ENCODE data around the gene DNAAF1.

Gene DNAAF1

GRCh38 chr16:84194470-84195200 is 49.5 kb downstream of the DNAAF1 start (continued):
- TF ChIP-seq KLF8 (tag by site-specific recombination; IDR thresholded peaks at IDR 0.05) (no peak), PRDM10 (tag by site-specific recombination; IDR thresholded peaks at IDR 0.05) (no peak), ZNF114 (tag by site-specific recombination; IDR thresholded peaks at IDR 0.05) (no peak)

DNA sequence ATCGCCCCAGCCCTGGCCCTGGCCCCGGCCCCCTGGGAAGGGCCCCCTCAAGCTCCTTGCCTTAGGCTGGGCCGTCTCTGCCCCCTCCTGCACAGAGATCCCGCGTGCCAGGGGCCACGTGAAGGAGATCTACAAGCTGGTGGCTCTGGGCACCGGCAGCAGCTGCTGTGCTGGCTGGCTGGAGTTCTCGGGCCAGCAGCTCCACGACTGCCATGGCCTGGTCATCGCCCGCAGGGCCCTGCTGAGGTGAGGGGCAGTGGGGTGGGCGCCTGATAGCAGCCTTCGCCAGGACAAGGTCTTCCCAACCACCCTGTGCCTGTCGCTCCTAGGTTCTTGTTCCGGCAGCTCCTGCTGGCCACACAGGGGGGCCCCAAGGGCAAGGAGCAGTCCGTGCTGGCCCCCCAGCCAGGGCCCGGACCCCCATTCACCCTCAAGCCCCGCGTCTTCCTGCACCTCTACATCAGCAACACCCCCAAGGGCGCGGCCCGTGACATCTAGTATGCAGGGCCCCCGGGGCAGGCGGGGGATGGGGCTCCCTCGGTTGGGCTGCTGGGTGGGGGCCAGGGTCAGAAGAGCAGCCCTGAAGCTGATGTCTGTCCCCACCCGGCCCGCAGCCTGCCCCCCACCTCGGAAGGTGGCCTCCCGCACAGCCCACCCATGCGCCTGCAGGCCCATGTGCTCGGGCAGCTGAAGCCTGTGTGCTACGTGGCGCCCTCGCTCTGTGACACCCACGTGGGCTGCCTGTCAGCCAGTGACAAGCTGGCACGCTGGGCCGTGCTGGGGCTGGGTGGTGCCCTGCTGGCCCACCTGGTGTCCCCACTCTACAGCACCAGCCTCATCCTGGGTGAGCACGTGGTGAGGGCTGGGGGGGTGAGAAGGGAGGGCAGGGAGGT is 50.3 kb downstream of the DNAAF1 start:
- Histone ChIP-seq H3K36me3 (ENCODE audit: control insufficient read depth in 2 of 2, insufficient read depth in 1 of 2, low read length in 2 of 2) (no peaks in the 10 kb centered on the region), H3K4me1 (ENCODE audit: control insufficient read depth, insufficient read depth, low read length) (no peaks in the 10 kb centered on the region), H3K27ac (ENCODE audit: extremely low read depth, low read depth, low read length) (no peak overlapping the region), H3K4me3 (ENCODE audit: low read depth, low read length) (no peak overlapping the region), H3K9me3 (ENCODE audit: control insufficient read depth, insufficient read depth, low read depth, low read length) (no peaks in the 10 kb centered on the region)
- ChIA-PET POLR2A (no interaction called here), CTCF (interaction anchor here (0.9 to 1.5 kb wide), 2 partner anchors 9 to 288 kb away, joined by 4 read pairs; partner anchors contain the start of gene TAF1C)
- TF ChIP-seq ZNF596 (tag by site-specific recombination; IDR thresholded peaks at IDR 0.05) (no peak), ZNF391 (tag by site-specific recombination; IDR thresholded peaks at IDR 0.05; ENCODE audit: borderline replicate concordance, low read depth) (no peak), HOXC10 (CRISPR knock-in tag; IDR thresholded peaks at IDR 0.05) (no peak), ZNF701 (tag by site-specific recombination; IDR thresholded peaks at IDR 0.05) (no peak), ZNF664 (tag by site-specific recombination; IDR thresholded peaks at IDR 0.05) (no peak), TCF7L2 (IDR thresholded peaks at IDR 0.05; ENCODE audit: borderline replicate concordance, low read depth, low read length) (no peak), ZNF174 (tag by site-specific recombination; IDR thresholded peaks at IDR 0.05) (no peak), GFI1B (tag by site-specific recombination; IDR thresholded peaks at IDR 0.05) (no peak), ZNF792 (tag by site-specific recombination; IDR thresholded peaks at IDR 0.05) (no peak), MZF1 (tag by site-specific recombination; IDR thresholded peaks at IDR 0.05; ENCODE audit: borderline replicate concordance) (no peak), EGR2 (tag by site-specific recombination; IDR thresholded peaks at IDR 0.05; ENCODE audit: low read depth) (no peak), HOXD13 (CRISPR knock-in tag; IDR thresholded peaks at IDR 0.05; ENCODE audit: borderline replicate concordance) (no peak), ZNF341 (tag by site-specific recombination; IDR thresholded peaks at IDR 0.05; ENCODE audit: low read depth) (no peak)

DNA sequence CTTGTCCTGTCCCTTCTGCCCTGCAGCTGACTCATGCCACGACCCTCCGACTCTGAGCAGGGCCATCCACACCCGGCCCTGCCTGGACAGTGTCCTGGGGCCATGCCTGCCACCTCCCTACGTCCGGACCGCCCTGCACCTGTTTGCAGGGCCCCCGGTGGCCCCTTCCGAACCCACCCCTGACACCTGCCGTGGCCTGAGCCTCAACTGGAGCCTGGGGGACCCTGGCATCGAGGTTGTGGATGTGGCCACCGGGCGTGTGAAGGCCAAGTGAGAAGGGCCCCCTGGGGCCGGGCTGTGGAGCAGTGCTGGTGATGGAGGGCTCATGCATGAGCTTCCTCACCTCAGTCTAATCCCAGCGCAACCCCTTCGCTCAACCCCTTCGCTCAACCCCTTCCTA is 51.0 kb downstream of the DNAAF1 start:
- H3K4me3 ChIP-seq (ENCODE audit: low read depth, low read length), result no peak overlapping the region
- ChIA-PET CTCF (interaction anchor here (0.9 to 1.5 kb wide), 2 partner anchors 9 to 287 kb away, joined by 4 read pairs; partner anchors contain the start of gene TAF1C), POLR2A (no interaction called here)
- H3K36me3 ChIP-seq (ENCODE audit: control insufficient read depth in 2 of 2, insufficient read depth in 1 of 2, low read length in 2 of 2), result no peaks in the 10 kb centered on the region
- no peak overlapping the region for H3K27ac ChIP-seq (ENCODE audit: extremely low read depth, low read depth, low read length)
- no peak for TF ChIP-seq ZNF707 (tag by site-specific recombination; IDR thresholded peaks at IDR 0.05)
- no peak for TF ChIP-seq ZSCAN5A (tag by site-specific recombination; IDR thresholded peaks at IDR 0.05)
- no peak for TF ChIP-seq ZNF138 (tag by site-specific recombination; IDR thresholded peaks at IDR 0.05; ENCODE audit: borderline replicate concordance)
- TF ChIP-seq ZNF433 (tag by site-specific recombination; IDR thresholded peaks at IDR 0.05; ENCODE audit: low read depth), result no peak
- no peak for TF ChIP-seq REPIN1 (tag by site-specific recombination; IDR thresholded peaks at IDR 0.05; ENCODE audit: low read depth)
- no peak for TF ChIP-seq ZXDB (tag by site-specific recombination; IDR thresholded peaks at IDR 0.05)
- no peaks in the 10 kb centered on the region for H3K9me3 ChIP-seq (ENCODE audit: control insufficient read depth, insufficient read depth, low read depth, low read length)
- no peaks in the 10 kb centered on the region for H3K4me1 ChIP-seq (ENCODE audit: control insufficient read depth, insufficient read depth, low read length)
